Psoas muscle (tissue), 8 donors: ENCODE measurements around the gene HSCB. TPM values are rescaled to one million over a fixed set of nuclear protein-coding genes. Genes with fewer than 3 reads are reported as not detected.

Experiments used
- ATAC-seq, 4 donors: fragments of 200-7000 bp; cut with Tn5 transposase; one replicate each; pipeline ENCODE4 v1.9.1; 2020; ENCODE audit warnings: moderate library complexity in 3 of 4, mild to moderate bottlenecking in 2 of 4
- DNase-seq, 2 donors: peaks; one replicate each; pipeline ENCODE4 v3.0.0-alpha.2; 2020
- H3K27ac ChIP-seq: fragments of 200-600 bp; one replicate; pipeline ENCODE4 v1.8.0; 2022
- H3K27me3 ChIP-seq, 3 donors: fragments of 200-600 bp in 1 of 3; one replicate each; pipeline versions ENCODE4 v1.6.1 to v1.8.0; 2013 to 2022; ENCODE audit warnings: low read length in 2 of 3, mild to moderate bottlenecking in 2 of 3, moderate library complexity in 1 of 3; ENCODE audit not compliant: insufficient read depth in 3 of 3
- H3K36me3 ChIP-seq, 2 donors: fragments of 200-600 bp in 1 of 2; one replicate each; pipeline versions ENCODE4 v1.6.1 to v1.8.0; 2013 to 2022; ENCODE audit warnings: low read depth in 1 of 2, mild to moderate bottlenecking in 1 of 2, moderate library complexity in 1 of 2; ENCODE audit not compliant: insufficient read depth in 1 of 2
- H3K4me1 ChIP-seq: fragments of 200-600 bp; one replicate; pipeline ENCODE4 v1.8.0; 2022
- H3K4me3 ChIP-seq: fragments of 200-600 bp; one replicate; pipeline ENCODE4 v1.8.0; 2022; ENCODE audit warnings: mild to moderate bottlenecking
- H3K9me3 ChIP-seq: fragments of 200-600 bp; one replicate; pipeline ENCODE4 v1.8.0; 2022
- WGBS, 3 donors: extraction: QIAGEN DNeasy Blood & Tissue Kit; methylation state at CpG; one replicate each; pipeline versions ENCODE4 v1.1.6 to v1.1.7; 2013; 5-methylcytosine and 5-hydroxymethylcytosine counted together
- intact Hi-C, 2 donors: fragments of 100-400 bp; cut with DNase I; formaldehyde crosslinking; loops; one replicate each; pipeline versions ENCODE4 v1.11.0 to v1.14.2; 2022
- polyA plus RNA-seq, 3 donors: library from polyadenylated mRNA; stranded (reverse); fragments of 200-250 nt; gene quantifications; one replicate each; pipeline ENCODE4 v1.2.3, GENCODE V29; 2013
- total RNA-seq, 4 donors: library from RNA; stranded (reverse); fragmentation: NEBNext Ultra II Directional in 2 of 4; extraction: Animal tissue kit (Norgen Biotek cat#: 25700) in 2 of 4; gene quantifications; one replicate each; pipeline versions ENCODE4 v1.2.1 to v1.2.4, GENCODE V29; 2021 to 2023
- TF ChIP-seq, protein P1 (sequence below): fragments of 200-600 bp; IDR thresholded peaks from one replicate; pipeline ENCODE4 v1.8.0; 2022; ENCODE audit warnings: antibody characterized with exemption
- donor health status: healthy with polysubstance abuse.
- donor health status: DM: no; HTN: no; CAD: no; lungs with moderate emphysema.
- donor health status: Bipolar disorder and iron deficiency.
- donor health status: healthy.
- donor health status: DM: yes; HTN: yes; CAD: no.
- donor health status: DM: no; HTN: no; CAD: no.
- donor health status: DM: no; HTN: no; CAD: no.
- donor health status: DM: yes; HTN: yes; CAD: no.

Gene HSCB
- total and polyA plus RNA-seq, 7 donors: 10.3 to 26.5 (median 13.0) TPM

GRCh38 chr22:28791841-28792490 is 50.1 kb downstream of the HSCB start:
- no peaks in the 10 kb centered on the region for H3K9me3 ChIP-seq
- intact Hi-C loops: loop anchor here in 1 of 2 donors (5.0 kb wide), 1 partner anchor 35 kb away; no protein-coding TSS in a partner anchor
- TF ChIP-seq, protein P1, sequence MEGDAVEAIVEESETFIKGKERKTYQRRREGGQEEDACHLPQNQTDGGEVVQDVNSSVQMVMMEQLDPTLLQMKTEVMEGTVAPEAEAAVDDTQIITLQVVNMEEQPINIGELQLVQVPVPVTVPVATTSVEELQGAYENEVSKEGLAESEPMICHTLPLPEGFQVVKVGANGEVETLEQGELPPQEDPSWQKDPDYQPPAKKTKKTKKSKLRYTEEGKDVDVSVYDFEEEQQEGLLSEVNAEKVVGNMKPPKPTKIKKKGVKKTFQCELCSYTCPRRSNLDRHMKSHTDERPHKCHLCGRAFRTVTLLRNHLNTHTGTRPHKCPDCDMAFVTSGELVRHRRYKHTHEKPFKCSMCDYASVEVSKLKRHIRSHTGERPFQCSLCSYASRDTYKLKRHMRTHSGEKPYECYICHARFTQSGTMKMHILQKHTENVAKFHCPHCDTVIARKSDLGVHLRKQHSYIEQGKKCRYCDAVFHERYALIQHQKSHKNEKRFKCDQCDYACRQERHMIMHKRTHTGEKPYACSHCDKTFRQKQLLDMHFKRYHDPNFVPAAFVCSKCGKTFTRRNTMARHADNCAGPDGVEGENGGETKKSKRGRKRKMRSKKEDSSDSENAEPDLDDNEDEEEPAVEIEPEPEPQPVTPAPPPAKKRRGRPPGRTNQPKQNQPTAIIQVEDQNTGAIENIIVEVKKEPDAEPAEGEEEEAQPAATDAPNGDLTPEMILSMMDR: no peak
- peaks cover 18% of the 10 kb centered on the region for H3K4me1 ChIP-seq
- peak in 3 of 4 donors; percentile 5 to 37 (median 30) for ATAC-seq
- no peak for DNase-seq
- no peak overlapping the region for H3K27ac ChIP-seq
- no peaks in the 10 kb centered on the region for H3K27me3 ChIP-seq
- H3K36me3 ChIP-seq: peaks cover 18 to 68% of the 10 kb centered on the region in 2 donors
- WGBS, 3 donors: 58 to 68% (median 59%) methylated on average over 3 of the region's 3 CpGs
- H3K4me3 ChIP-seq: no peak overlapping the region

DNA sequence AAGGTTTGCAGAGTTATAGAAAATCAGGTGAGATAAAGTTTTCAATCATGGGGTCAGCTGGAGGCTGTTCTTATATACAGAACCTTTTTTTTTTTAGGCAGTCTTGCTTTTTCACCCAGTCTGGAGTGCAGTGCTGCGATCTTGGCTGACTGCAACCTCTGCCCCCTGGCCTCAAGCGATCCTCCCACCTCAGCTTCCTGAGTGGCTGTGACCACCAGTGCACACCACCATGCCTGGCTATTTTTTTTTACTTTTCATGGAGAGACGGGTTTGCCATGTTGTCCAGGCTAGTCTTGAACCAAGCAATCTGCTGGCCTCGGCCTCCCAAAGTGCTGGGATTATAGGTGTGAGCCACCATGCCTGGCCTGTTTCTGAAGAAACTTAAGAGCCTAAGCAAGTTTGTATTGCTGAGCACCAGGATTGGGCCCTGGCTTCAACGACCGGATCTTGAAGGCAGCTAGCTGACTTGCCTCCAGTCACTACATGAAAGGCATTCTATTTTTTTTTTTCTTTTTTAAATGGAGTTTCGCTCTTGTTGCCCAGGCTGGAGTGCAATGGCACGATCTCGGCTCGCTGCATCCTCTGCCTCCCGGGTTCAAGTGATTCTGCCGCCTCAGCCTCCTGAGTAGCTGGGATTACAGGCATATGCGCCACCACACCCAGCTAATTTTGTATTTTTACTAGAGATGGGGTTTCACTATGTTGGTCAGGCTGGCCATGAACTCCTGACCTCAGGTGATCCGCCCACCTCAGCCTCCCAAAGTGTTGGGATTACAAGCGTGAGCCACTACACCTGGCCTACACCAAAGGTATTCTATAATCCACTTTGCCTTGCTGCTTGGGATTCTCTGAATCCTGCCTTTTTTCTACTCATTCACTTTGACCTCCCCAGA is 50.9 kb downstream of the HSCB start:
- DNase-seq: no peak
- 89 to 92% (median 91%) methylated on average over 15 of the region's 15 CpGs for WGBS, 3 donors
- Histone ChIP-seq H3K27me3 (no peaks in the 10 kb centered on the region), H3K4me1 (peaks cover 26% of the 10 kb centered on the region), H3K27ac (no peak overlapping the region), H3K4me3 (no peak overlapping the region), H3K36me3 (peaks cover 20 to 68% of the 10 kb centered on the region in 2 donors), H3K9me3 (no peaks in the 10 kb centered on the region)
- TF ChIP-seq, protein P1: no peak
- intact Hi-C loops: loop anchor here in 1 of 2 donors (5.0 kb wide), 1 partner anchor 35 kb away; no protein-coding TSS in a partner anchor
- peak; percentile 16 to 27 (median 22) for ATAC-seq

DNA sequence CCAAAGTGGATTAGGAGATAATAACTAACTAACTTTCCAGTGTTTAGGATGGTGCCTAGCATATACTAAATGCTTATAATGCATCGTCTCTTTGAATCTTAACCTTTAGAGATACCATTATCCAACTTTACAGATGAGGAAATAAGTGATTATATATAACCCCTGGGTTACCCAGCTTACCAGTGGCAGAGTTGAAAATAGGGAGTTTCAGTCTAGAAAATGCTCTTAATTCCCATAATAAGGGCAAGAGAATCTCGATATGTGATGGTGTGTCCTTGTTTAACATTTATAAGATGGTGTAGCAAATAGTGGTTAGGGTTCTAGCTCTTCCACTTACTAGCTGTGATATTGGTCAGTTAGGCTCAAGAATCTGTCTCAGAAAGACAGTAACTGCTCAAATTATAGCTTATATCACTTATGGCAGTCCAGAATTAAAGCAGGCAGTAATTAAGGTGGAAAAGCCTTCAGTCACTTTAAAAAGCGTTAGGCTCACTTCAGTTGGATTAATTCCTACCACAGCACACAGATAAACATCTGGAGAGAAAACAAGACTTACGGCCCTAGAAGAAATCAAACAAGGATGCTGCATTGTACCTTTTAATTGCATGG is 52.2 kb downstream of the HSCB start:
- TF ChIP-seq, protein P1: no peak
- Histone ChIP-seq H3K27me3 (no peaks in the 10 kb centered on the region), H3K36me3 (peaks cover 20 to 70% of the 10 kb centered on the region in 2 donors), H3K27ac (no peak overlapping the region), H3K9me3 (no peaks in the 10 kb centered on the region), H3K4me1 (peaks cover 39% of the 10 kb centered on the region), H3K4me3 (no peak overlapping the region)
- WGBS, 3 donors: 81 to 87% (median 83%) methylated on average over 4 of the region's 4 CpGs
- no peak for ATAC-seq
- intact Hi-C loops: loop anchor here in 1 of 2 donors (5.0 kb wide), 1 partner anchor 33 kb away; no protein-coding TSS in a partner anchor
- DNase-seq: no peak

DNA sequence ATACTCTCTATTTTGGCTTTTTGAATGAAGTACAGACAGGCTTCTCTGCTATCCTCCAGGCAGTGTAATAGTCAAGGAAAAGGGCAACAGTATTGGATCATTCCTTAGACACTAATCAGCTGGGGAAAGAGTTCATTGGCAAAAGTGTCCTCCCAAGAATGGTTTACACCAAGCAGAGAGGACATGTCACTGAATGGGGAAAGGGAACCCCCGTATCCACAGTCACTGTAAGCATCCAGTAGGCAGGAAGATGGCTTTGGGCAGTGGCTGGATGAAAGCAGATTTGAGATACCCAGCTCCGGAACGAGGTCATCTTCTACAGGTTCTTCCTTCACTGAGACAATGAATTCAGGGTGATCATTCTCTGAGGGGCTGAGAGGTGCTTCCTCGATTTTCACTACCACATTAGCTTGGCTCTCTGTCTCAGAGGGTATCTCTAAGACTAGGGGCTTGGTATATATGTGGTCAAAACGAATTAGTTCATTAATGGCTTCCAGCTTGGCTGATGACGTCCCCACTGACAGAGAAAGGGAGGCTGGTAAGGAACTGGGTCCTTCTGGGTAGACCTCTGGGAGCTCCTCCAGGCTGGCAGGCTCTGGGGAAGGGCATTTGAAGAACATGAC is 53.3 kb downstream of the HSCB start:
- peaks cover 20 to 70% of the 10 kb centered on the region in 2 donors for H3K36me3 ChIP-seq
- intact Hi-C loops: no loop called here
- ATAC-seq: no peak

More for the DNA sequence above, 53.3 kb downstream of the HSCB start:
- no peak overlapping the region for H3K27ac ChIP-seq
- no peak overlapping the region for H3K4me3 ChIP-seq
- H3K4me1 ChIP-seq: peaks cover 39% of the 10 kb centered on the region
- 79 to 85% (median 81%) methylated on average over 6 of the region's 6 CpGs for WGBS, 3 donors
- DNase-seq: no peak
- no peaks in the 10 kb centered on the region for H3K9me3 ChIP-seq
- H3K27me3 ChIP-seq: no peaks in the 10 kb centered on the region
- TF ChIP-seq, protein P1: no peak
